Measurements from ENCODE around the gene LTO1.

LTO1 gene

GRCh38 chr11:69662021-69662698, 13.0 kb downstream of the LTO1 start:
- no peak for FAIRE-seq

GRCh38 chr11:69661413-69661715, 13.8 kb downstream of the LTO1 start:
- DNase-seq (ENCODE audit: insufficient read length) (no peak), FAIRE-seq (no peak)

More at GRCh38 chr11:69662021-69662698, 13.0 kb downstream of the LTO1 start:
- no peak for TF ChIP-seq POLR2A (IDR thresholded peaks at IDR 0.05; ENCODE audit: low read depth, low read length)
- no peak for TF ChIP-seq POLR2AphosphoS5 (IDR thresholded peaks at IDR 0.05; ENCODE audit: low read depth, low read length)
- no peak for TF ChIP-seq TAF1 (IDR thresholded peaks at IDR 0.05; ENCODE audit: borderline replicate concordance, low read depth, low read length)
- DNase-seq (ENCODE audit: insufficient read length) = no peak

GRCh38 chr11:69660001-69660500, 15.1 kb downstream of the LTO1 start:
- no peak for FAIRE-seq
- TF ChIP-seq TAF1 (IDR thresholded peaks at IDR 0.05; ENCODE audit: borderline replicate concordance, low read depth, low read length) (no peak), POLR2AphosphoS5 (IDR thresholded peaks at IDR 0.05; ENCODE audit: low read depth, low read length) (no peak), POLR2A (IDR thresholded peaks at IDR 0.05; ENCODE audit: low read depth, low read length) (no peak)
- DNase-seq (ENCODE audit: insufficient read length) = no peak

More at GRCh38 chr11:69661413-69661715, 13.8 kb downstream of the LTO1 start:
- TF ChIP-seq POLR2A (IDR thresholded peaks at IDR 0.05; ENCODE audit: low read depth, low read length) = no peak
- TF ChIP-seq TAF1 (IDR thresholded peaks at IDR 0.05; ENCODE audit: borderline replicate concordance, low read depth, low read length) = no peak
- TF ChIP-seq POLR2AphosphoS5 (IDR thresholded peaks at IDR 0.05; ENCODE audit: low read depth, low read length) = no peak

GRCh38 chr11:69659591-69659990, 15.6 kb downstream of the LTO1 start:
- TF ChIP-seq POLR2AphosphoS5 (IDR thresholded peaks at IDR 0.05; ENCODE audit: low read depth, low read length) = no peak
- TF ChIP-seq POLR2A (IDR thresholded peaks at IDR 0.05; ENCODE audit: low read depth, low read length) = no peak
- FAIRE-seq = no peak

GRCh38 chr11:69658626-69659450, 16.3 kb downstream of the LTO1 start:
- no peak for TF ChIP-seq POLR2A (IDR thresholded peaks at IDR 0.05; ENCODE audit: low read depth, low read length)
- TF ChIP-seq POLR2AphosphoS5 (IDR thresholded peaks at IDR 0.05; ENCODE audit: low read depth, low read length) = no peak
- no peak for TF ChIP-seq TAF1 (IDR thresholded peaks at IDR 0.05; ENCODE audit: borderline replicate concordance, low read depth, low read length)
- no peak for DNase-seq (ENCODE audit: insufficient read length)
- no peak for FAIRE-seq

More at GRCh38 chr11:69659591-69659990, 15.6 kb downstream of the LTO1 start:
- no peak for DNase-seq (ENCODE audit: insufficient read length)

GRCh38 chr11:69657911-69658625, 17.1 kb downstream of the LTO1 start:
- DNase-seq (ENCODE audit: insufficient read length) (no peak), FAIRE-seq (no peak)
- TF ChIP-seq TAF1 (IDR thresholded peaks at IDR 0.05; ENCODE audit: borderline replicate concordance, low read depth, low read length) = no peak
- no peak for TF ChIP-seq POLR2A (IDR thresholded peaks at IDR 0.05; ENCODE audit: low read depth, low read length)
- TF ChIP-seq POLR2AphosphoS5 (IDR thresholded peaks at IDR 0.05; ENCODE audit: low read depth, low read length) = no peak

GRCh38 chr11:69657456-69657910, 17.7 kb downstream of the LTO1 start:
- DNase-seq (ENCODE audit: insufficient read length) (no peak), FAIRE-seq (no peak)
- TF ChIP-seq POLR2A (IDR thresholded peaks at IDR 0.05; ENCODE audit: low read depth, low read length) = no peak
- TF ChIP-seq POLR2AphosphoS5 (IDR thresholded peaks at IDR 0.05; ENCODE audit: low read depth, low read length) = no peak
- no peak for TF ChIP-seq TAF1 (IDR thresholded peaks at IDR 0.05; ENCODE audit: borderline replicate concordance, low read depth, low read length)

- TF ChIP-seq POLR2A (IDR thresholded peaks at IDR 0.05; ENCODE audit: low read depth, low read length) = no peak
- TF ChIP-seq POLR2AphosphoS5 (IDR thresholded peaks at IDR 0.05; ENCODE audit: low read depth, low read length) = no peak
- TF ChIP-seq TAF1 (IDR thresholded peaks at IDR 0.05; ENCODE audit: borderline replicate concordance, low read depth, low read length) = no peak
- DNase-seq (ENCODE audit: insufficient read length) (no peak), FAIRE-seq (no peak)
Observed at GRCh38 chr11:69656536-69657455, 18.4 kb downstream of the LTO1 start.

- TF ChIP-seq POLR2A (IDR thresholded peaks at IDR 0.05; ENCODE audit: low read depth, low read length) (no peak), POLR2AphosphoS5 (IDR thresholded peaks at IDR 0.05; ENCODE audit: low read depth, low read length) (no peak), TAF1 (IDR thresholded peaks at IDR 0.05; ENCODE audit: borderline replicate concordance, low read depth, low read length) (no peak)
- no peak for DNase-seq (ENCODE audit: insufficient read length)
- FAIRE-seq = no peak
Observed at GRCh38 chr11:69655479-69656428, 19.4 kb downstream of the LTO1 start.

All from GM12892 (cell line).